GM13976 (cell line): Measurements from ENCODE around the gene HAO2.
"Not testable (repeated sequence)": the region's sequence is repeated elsewhere in the genome, so short reads cannot be mapped to it uniquely, and the experiment has no call there.

Experiments used
- DNase-seq: peaks from one replicate; pipeline ENCODE4 v3.0.0; 2012; ENCODE audit warnings: low spot score
- CTCF ChIP-seq: IDR thresholded peaks from 2 replicates; pipeline ENCODE4 v1.5.1; 2012; ENCODE audit warnings: borderline replicate concordance, mild to moderate bottlenecking; ENCODE audit not compliant: insufficient read depth; ENCODE audit errors: extremely low read depth, missing control alignments, control extremely low read depth
- in situ Hi-C: fragments of 300-500 bp; cut with MboI; formaldehyde crosslinking; loops from one replicate; pipeline ENCODE4 v1.12.0; 2022; ENCODE audit warnings: low sequenced_read_pairs, mixed read lengths, inconsistent platforms; ENCODE audit not compliant: unreplicated experiment

HAO2 gene

GRCh38 chr1:119341372-119341947 is 27.1 kb upstream of the HAO2 start:
- DNase-seq, result no peak
- TF ChIP-seq CTCF, result no peak
- in situ Hi-C loops, result no loop called here

GRCh38 chr1:119345398-119345797 is 23.2 kb upstream of the HAO2 start:
- no peak for TF ChIP-seq CTCF
- in situ Hi-C loops, result no loop called here
- no peak for DNase-seq

- in situ Hi-C loops, result no loop called here
- no peak for TF ChIP-seq CTCF
- peak; percentile 32 for DNase-seq
Measured at GRCh38 chr1:119347858-119348257, 20.7 kb upstream of the HAO2 start.

GRCh38 chr1:119348941-119349340 is 19.6 kb upstream of the HAO2 start:
- in situ Hi-C loops, result no loop called here
- no peak for TF ChIP-seq CTCF
- no peak for DNase-seq

GRCh38 chr1:119350866-119351265 is 17.7 kb upstream of the HAO2 start:
- DNase-seq, in situ Hi-C loops: not testable (repeated sequence)

GRCh38 chr1:119351997-119352396 is 16.6 kb upstream of the HAO2 start:
- DNase-seq, result no peak
- no peak for TF ChIP-seq CTCF
- in situ Hi-C loops, result no loop called here

- no peak for DNase-seq
- TF ChIP-seq CTCF, result no peak
- in situ Hi-C loops, result no loop called here
Measured at GRCh38 chr1:119353836-119354235, 14.7 kb upstream of the HAO2 start.
